ENCODE data around the gene SCLY. TPM values are rescaled to one million over a fixed set of nuclear protein-coding genes. Genes with fewer than 3 reads are reported as not detected.
"Not testable (repeated sequence)": the region's sequence is repeated elsewhere in the genome, so short reads cannot be mapped to it uniquely, and the experiment has no call there.

The SCLY gene
- polyA plus RNA-seq, 2 of the 4 experiments (the other 2 are of a cell fraction), result 19.0 to 28.3 TPM

- H3K4me2 ChIP-seq; H3K27ac ChIP-seq; FAIRE-seq; H3K9me3 ChIP-seq; DNase-seq (ENCODE audit: low read depth in 1 of 2, low spot score in 1 of 2); POLR2A ChIA-PET; H3K4me3 ChIP-seq; ATAC-seq: not testable (repeated sequence)
- H3K4me1 ChIP-seq, result peaks cover 15% of the 10 kb centered on the region
- CTCF ChIA-PET, result interaction anchor here (0.6 kb wide), 1 partner anchor 30 kb away, joined by 3 read pairs; no protein-coding TSS in a partner anchor
- 94% methylated on average over 21 of the region's 44 CpGs for WGBS (ENCODE audit: missing lambda C conversion rate)
These were observed 2.9 kb upstream of the SCLY start for GRCh38 chr2:238057696-238058575.

GRCh38 chr2:238059505-238059904 lies 1.3 kb upstream of the SCLY start:
- ChIA-PET CTCF (no interaction called here), POLR2A (interaction anchor here (1.6 to 1.7 kb wide), 2 partner anchors 8 to 201 kb away, joined by 4 to 11 read pairs; no protein-coding TSS in a partner anchor)
- Histone ChIP-seq H3K4me1 (peaks cover 15% of the 10 kb centered on the region), H3K4me2 (peak overlapping the region; percentile 93), H3K4me3 (peak overlapping the region; percentile 92), H3K27ac (peak overlapping the region; percentile 94 to 97; a peak in 5 of 6 replicates), H3K9me3 (no peaks in the 10 kb centered on the region)
- no peak for DNase-seq (ENCODE audit: low read depth in 1 of 2, low spot score in 1 of 2)
- ATAC-seq, result no peak
- FAIRE-seq, result no peak
- 85% methylated on average over 3 of the region's 3 CpGs for WGBS (ENCODE audit: missing lambda C conversion rate)
- TF ChIP-seq KDM1A (IDR thresholded peaks at IDR 0.05; ENCODE audit: low read depth), result no peak
- no peak for TF ChIP-seq POLR2A (IDR thresholded peaks at IDR 0.05; ENCODE audit: low read length)
- TF ChIP-seq, protein P1, sequence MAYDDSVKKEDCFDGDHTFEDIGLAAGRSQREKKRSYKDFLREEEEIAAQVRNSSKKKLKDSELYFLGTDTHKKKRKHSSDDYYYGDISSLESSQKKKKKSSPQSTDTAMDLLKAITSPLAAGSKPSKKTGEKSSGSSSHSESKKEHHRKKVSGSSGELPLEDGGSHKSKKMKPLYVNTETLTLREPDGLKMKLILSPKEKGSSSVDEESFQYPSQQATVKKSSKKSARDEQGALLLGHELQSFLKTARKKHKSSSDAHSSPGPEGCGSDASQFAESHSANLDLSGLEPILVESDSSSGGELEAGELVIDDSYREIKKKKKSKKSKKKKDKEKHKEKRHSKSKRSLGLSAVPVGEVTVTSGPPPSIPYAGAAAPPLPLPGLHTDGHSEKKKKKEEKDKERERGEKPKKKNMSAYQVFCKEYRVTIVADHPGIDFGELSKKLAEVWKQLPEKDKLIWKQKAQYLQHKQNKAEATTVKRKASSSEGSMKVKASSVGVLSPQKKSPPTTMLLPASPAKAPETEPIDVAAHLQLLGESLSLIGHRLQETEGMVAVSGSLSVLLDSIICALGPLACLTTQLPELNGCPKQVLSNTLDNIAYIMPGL (CRISPR knock-in tag; IDR thresholded peaks at IDR 0.05; ENCODE audit: borderline replicate concordance), result no peak
- no peak for TF ChIP-seq BCL3 (IDR thresholded peaks at IDR 0.05)
- TF ChIP-seq HOXB13 (CRISPR knock-in tag; IDR thresholded peaks at IDR 0.05; ENCODE audit: low read depth), result no peak
- no peak for TF ChIP-seq TP53 (CRISPR knock-in tag; IDR thresholded peaks at IDR 0.05)
- TF ChIP-seq USF2 (IDR thresholded peaks at IDR 0.05), result no peak

DNA sequence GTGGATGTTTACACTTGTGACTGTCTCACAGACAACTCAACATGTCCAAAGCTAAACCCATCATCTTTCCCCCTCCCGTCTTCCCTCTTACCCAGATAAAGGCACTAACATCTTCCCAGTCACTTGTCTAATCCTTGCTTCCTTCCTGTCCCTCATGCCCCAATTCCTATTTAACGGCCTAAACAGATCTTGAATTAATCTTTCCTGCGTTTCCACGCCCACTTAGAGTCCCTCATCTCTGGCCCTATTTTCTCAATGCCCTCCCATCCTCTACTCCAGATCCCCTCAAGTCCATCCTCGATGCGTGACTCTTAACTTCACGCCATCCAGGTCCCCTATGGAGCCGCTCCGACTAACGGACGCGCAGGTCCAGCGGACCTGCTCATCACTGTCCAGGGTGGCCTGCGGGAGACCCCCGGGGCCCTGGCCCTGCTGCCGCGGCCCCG lies 682 bp upstream of the SCLY start:
- FAIRE-seq, result no peak
- TF ChIP-seq RARB (CRISPR knock-in tag; IDR thresholded peaks at IDR 0.05) (0 out of 2 replicates have a peak, but pooled peaks have one; percentile 11), RAD21 (conservative IDR thresholded peaks at IDR 0.05 in 1 of 2, IDR thresholded peaks at IDR 0.05 in 1 of 2) (no peak), RNF2 (IDR thresholded peaks at IDR 0.05; ENCODE audit: borderline replicate concordance, low read depth) (no peak)
- CTCF ChIA-PET, result no interaction called here
- no peak; a peak in 1 of 6 replicates for ATAC-seq
- peak overlapping the region; percentile 92 for H3K4me3 ChIP-seq
- POLR2A ChIA-PET, result interaction anchor here (1.0 to 1.7 kb wide), 6 partner anchors 9 to 202 kb away, joined by 3 to 11 read pairs (median 4); no protein-coding TSS in a partner anchor
- WGBS (ENCODE audit: missing lambda C conversion rate), result 3% methylated on average over 13 of the region's 18 CpGs
- H3K4me2 ChIP-seq, result peak overlapping the region; percentile 93
- H3K4me1 ChIP-seq, result peaks cover 15% of the 10 kb centered on the region
- H3K27ac ChIP-seq, result peak overlapping the region; percentile 94 to 97
- DNase-seq (ENCODE audit: low read depth in 1 of 2, low spot score in 1 of 2), result peak in 1 of 2 experiments; percentile 11
- no peaks in the 10 kb centered on the region for H3K9me3 ChIP-seq
